ENCODE results near the gene CACNG3. TPM values are rescaled to one million over a fixed set of nuclear protein-coding genes. Genes with fewer than 3 reads are reported as not detected.

Gene CACNG3
- total and polyA plus RNA-seq, 2 of the 13 experiments (the other 11 are each of a cell fraction or from before 2014, with no cell fraction given) = not detected

DNA sequence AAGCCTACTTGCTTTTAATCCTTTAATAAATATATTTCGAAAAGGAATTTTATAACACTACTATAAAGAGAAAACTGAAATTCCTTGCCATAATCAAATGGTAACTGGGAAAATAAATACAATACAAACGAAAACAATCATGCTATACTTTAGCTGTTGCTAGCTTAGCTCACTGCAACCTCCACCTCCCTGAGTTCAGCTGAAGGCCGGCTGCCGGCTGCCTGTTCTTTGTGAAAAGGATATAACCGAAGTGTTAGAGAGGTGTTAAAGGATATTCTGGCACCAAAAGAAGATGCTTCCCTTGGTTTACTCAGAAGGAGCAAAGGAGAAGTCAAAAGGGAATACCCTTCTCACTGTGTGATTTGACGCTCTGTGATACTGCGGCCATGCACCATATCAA is 108.5 kb downstream of the CACNG3 start:
- ChIA-PET POLR2A (no interaction called here), CTCF (ENCODE audit: low intra/inter-chr PET ratio, low total read pairs) (no interaction called here)
- H3K4me2 ChIP-seq (ENCODE audit: low read depth, low read length) = no peak overlapping the region
- no peaks in the 10 kb centered on the region for H3K36me3 ChIP-seq (replicated peaks in 1 of 2; ENCODE audit: control insufficient read depth in 1 of 2, insufficient read depth in 2 of 2, low read length in 2 of 2)
- no peak for FAIRE-seq
- DNase-seq (ENCODE audit: low spot score) = no peak
- H3K27ac ChIP-seq (ENCODE audit: extremely low read length, insufficient read depth, low read length) = no peak overlapping the region
- no peak overlapping the region for H3K4me3 ChIP-seq (replicated peaks in 1 of 3; ENCODE audit: insufficient read depth in 1 of 3, low read depth in 2 of 3, low read length in 3 of 3)
- WGBS (ENCODE audit: low lambda C conversion rate) = 7% methylated on average over 7 of the region's 7 CpGs
- no TSS peak for BruUV-seq (replicated peaks)
- no peak overlapping the region for H2AFZ ChIP-seq (ENCODE audit: low read length)
- ATAC-seq = no peak
- no peak overlapping the region for H3K9ac ChIP-seq (ENCODE audit: insufficient read depth, low read depth, low read length)
- H3K4me1 ChIP-seq (ENCODE audit: insufficient read depth, low read length) = no peaks in the 10 kb centered on the region
- intact Hi-C loops (cut with micrococcal nuclease; ENCODE audit: unreplicated experiment) (no loop called here), in situ Hi-C loops (cut with HindIII; ENCODE audit: extremely low pct_ligation_motif_present, low pct_unique_long_range_greater_than_20kb) (no loop called here)
- H3K79me2 ChIP-seq (ENCODE audit: insufficient read depth, low read length) = no peaks in the 10 kb centered on the region
- H4K20me1 ChIP-seq (ENCODE audit: insufficient read depth, low read length) = no peaks in the 10 kb centered on the region
- H3K9me3 ChIP-seq (ENCODE audit: low read length) = no peaks in the 10 kb centered on the region
- H3K27me3 ChIP-seq (ENCODE audit: control insufficient read depth in 1 of 2, insufficient read depth in 2 of 2, low read length in 2 of 2) = peaks cover 0 to 25% of the 10 kb centered on the region in 2 experiments; a peak in 3 of 5 replicates
- TF ChIP-seq TAF1 (CRISPR knock-in tag; IDR thresholded peaks at IDR 0.05) = no peak
- TF ChIP-seq NFE2L1 (CRISPR knock-in tag; IDR thresholded peaks at IDR 0.05; ENCODE audit: borderline replicate concordance) = no peak
- no peak for TF ChIP-seq MEIS2 (CRISPR knock-in tag; IDR thresholded peaks at IDR 0.05)
- no peak for TF ChIP-seq KAT2B (IDR thresholded peaks at IDR 0.05; ENCODE audit: borderline replicate concordance, low read depth, low read length)
- no peak for TF ChIP-seq KMT2B (CRISPR knock-in tag; IDR thresholded peaks at IDR 0.05)
- TF ChIP-seq NR3C1 (CRISPR knock-in tag; IDR thresholded peaks at IDR 0.05) = no peak
- TF ChIP-seq CCDC6 (CRISPR knock-in tag; IDR thresholded peaks at IDR 0.05) = no peak
- TF ChIP-seq MATR3 (CRISPR knock-in tag; IDR thresholded peaks at IDR 0.05) = no peak
- TF ChIP-seq GFI1 (CRISPR knock-in tag; IDR thresholded peaks at IDR 0.05; ENCODE audit: borderline replicate concordance) = no peak
- TF ChIP-seq, protein P1, sequence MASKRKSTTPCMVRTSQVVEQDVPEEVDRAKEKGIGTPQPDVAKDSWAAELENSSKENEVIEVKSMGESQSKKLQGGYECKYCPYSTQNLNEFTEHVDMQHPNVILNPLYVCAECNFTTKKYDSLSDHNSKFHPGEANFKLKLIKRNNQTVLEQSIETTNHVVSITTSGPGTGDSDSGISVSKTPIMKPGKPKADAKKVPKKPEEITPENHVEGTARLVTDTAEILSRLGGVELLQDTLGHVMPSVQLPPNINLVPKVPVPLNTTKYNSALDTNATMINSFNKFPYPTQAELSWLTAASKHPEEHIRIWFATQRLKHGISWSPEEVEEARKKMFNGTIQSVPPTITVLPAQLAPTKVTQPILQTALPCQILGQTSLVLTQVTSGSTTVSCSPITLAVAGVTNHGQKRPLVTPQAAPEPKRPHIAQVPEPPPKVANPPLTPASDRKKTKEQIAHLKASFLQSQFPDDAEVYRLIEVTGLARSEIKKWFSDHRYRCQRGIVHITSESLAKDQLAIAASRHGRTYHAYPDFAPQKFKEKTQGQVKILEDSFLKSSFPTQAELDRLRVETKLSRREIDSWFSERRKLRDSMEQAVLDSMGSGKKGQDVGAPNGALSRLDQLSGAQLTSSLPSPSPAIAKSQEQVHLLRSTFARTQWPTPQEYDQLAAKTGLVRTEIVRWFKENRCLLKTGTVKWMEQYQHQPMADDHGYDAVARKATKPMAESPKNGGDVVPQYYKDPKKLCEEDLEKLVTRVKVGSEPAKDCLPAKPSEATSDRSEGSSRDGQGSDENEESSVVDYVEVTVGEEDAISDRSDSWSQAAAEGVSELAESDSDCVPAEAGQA (IDR thresholded peaks at IDR 0.05; ENCODE audit: low read depth) = no peak
- TF ChIP-seq, protein P1 (CRISPR knock-in tag; IDR thresholded peaks at IDR 0.05; ENCODE audit: borderline replicate concordance) = no peak
- TF ChIP-seq ZNF7 (CRISPR knock-in tag; IDR thresholded peaks at IDR 0.05) = no peak
- no peak for TF ChIP-seq NR2F2 (IDR thresholded peaks at IDR 0.05; ENCODE audit: borderline replicate concordance, low read depth)
